OCI-LY7 (cell line): Measurements from ENCODE around the gene SMTNL2. TPM values are rescaled to one million over a fixed set of nuclear protein-coding genes. Genes with fewer than 3 reads are reported as not detected.

Experiments used
- BruUV-seq: library from RNA; stranded (reverse); fragments of 400-500 nt; replicated peaks from 2 replicates; lab custom pipeline; 2021; lab: Mats Ljungman, UMichigan
- CTCF ChIA-PET: fragments of 300-600 bp; sonication (Branson Sonifier 250); formaldehyde crosslinking; loops from one replicate; lab custom pipeline; 2022; ENCODE audit warnings: antibody characterized with exemption; ENCODE audit not compliant: unreplicated experiment; lab: Charles Lee
- POLR2A ChIA-PET: fragments of 300-600 bp; sonication (Branson Sonifier 250); formaldehyde crosslinking; loops from one replicate; lab custom pipeline; 2022; ENCODE audit warnings: antibody characterized with exemption; lab: Charles Lee
- DNase-seq: peaks from one replicate; pipeline ENCODE4 v3.0.0-alpha.2; 2015; ENCODE audit warnings: low spot score
- H2AFZ ChIP-seq: fragments of 200-600 bp; sonication (generic), shearing (Covaris generic); 2 replicates; pipeline ENCODE4 v1.6.1; 2014; ENCODE audit warnings: mild to moderate bottlenecking, antibody characterized with exemption, low read length, moderate library complexity
- H3K27ac ChIP-seq: fragments of 200-600 bp; sonication (generic); 2 replicates; pipeline ENCODE4 v1.5.1; 2014; ENCODE audit warnings: mixed run types, low read depth, mild to moderate bottlenecking, moderate library complexity, low read length, inconsistent platforms; ENCODE audit not compliant: poor library complexity, severe bottlenecking
- H3K36me3 ChIP-seq: fragments of 200-600 bp; sonication (generic); 2 replicates; pipeline ENCODE4 v1.6.1; 2014; ENCODE audit warnings: mild to moderate bottlenecking, antibody characterized with exemption, low read length, moderate library complexity, mixed read lengths; ENCODE audit not compliant: insufficient read depth
- H3K4me1 ChIP-seq: fragments of 200-600 bp; sonication (generic); 2 replicates; pipeline ENCODE4 v1.5.1; 2014; ENCODE audit warnings: mild to moderate bottlenecking, low read length; ENCODE audit not compliant: insufficient read depth, poor library complexity, severe bottlenecking
- H3K4me2 ChIP-seq: fragments of 200-600 bp; sonication (generic); 2 replicates; pipeline ENCODE4 v1.6.1; 2014; ENCODE audit warnings: mild to moderate bottlenecking, low read length
- H3K4me3 ChIP-seq: fragments of 200-600 bp; sonication (generic); 2 replicates; pipeline ENCODE4 v1.5.1; 2014; ENCODE audit warnings: mild to moderate bottlenecking, low read depth, low read length; ENCODE audit not compliant: poor library complexity, severe bottlenecking
- H3K79me2 ChIP-seq: fragments of 200-600 bp; sonication (generic); 2 replicates; pipeline ENCODE4 v1.6.1; 2016; ENCODE audit warnings: low read depth, mild to moderate bottlenecking, low read length, moderate library complexity, mixed read lengths; ENCODE audit not compliant: insufficient read depth
- H3K9me2 ChIP-seq: fragments of 200-600 bp; sonication (generic); 2 replicates; pipeline ENCODE4 v1.6.1; 2016; ENCODE audit warnings: mild to moderate bottlenecking, low read length, mixed read lengths; ENCODE audit not compliant: insufficient read depth
- H3K9me3 ChIP-seq: fragments of 200-600 bp; sonication (generic); 2 replicates; pipeline ENCODE4 v1.6.1; 2014; ENCODE audit warnings: mild to moderate bottlenecking, mixed run types, low read length, mixed read lengths
- H4K20me1 ChIP-seq: fragments of 200-600 bp; sonication (generic); 2 replicates; pipeline ENCODE4 v1.6.1; 2014; ENCODE audit warnings: mild to moderate bottlenecking, antibody characterized with exemption, low read length, moderate library complexity, mixed read lengths; ENCODE audit not compliant: insufficient read depth
- CTCF ChIP-seq: fragments of 200-600 bp; sonication (generic); conservative IDR thresholded peaks from 2 replicates; pipeline ENCODE4 v1.5.1; 2014; ENCODE audit warnings: mild to moderate bottlenecking, antibody characterized with exemption, low read length, moderate library complexity, mixed read lengths
- EZH2phosphoT487 ChIP-seq: fragments of 200-600 bp; sonication (generic); IDR thresholded peaks from 2 replicates; pipeline ENCODE4 v1.6.1; 2018; ENCODE audit warnings: low read depth, borderline replicate concordance, mild to moderate bottlenecking, mixed run types, antibody characterized with exemption, low read length, moderate library complexity, mixed read lengths
- intact Hi-C: fragments of 100-400 bp; cut with micrococcal nuclease; formaldehyde crosslinking; loops from one replicate; pipeline ENCODE4 v1.10.0; 2022; ENCODE audit not compliant: unreplicated experiment
- total RNA-seq, 2 experiments: library from RNA; depleted of rRNA in 1 of 2; stranded (reverse); fragments of >200 nt in 1 of 2; shearing (Covaris generic) in 1 of 2; gene quantifications; 2 replicates each; pipeline ENCODE4 v1.2.3, GENCODE V29; 2014 to 2022

Gene SMTNL2
- total RNA-seq, 2 experiments from 2014 or later: not detected

- intact Hi-C loops: no loop called here
- no peaks in the 10 kb centered on the region for H3K79me2 ChIP-seq
- BruUV-seq: no TSS peak
- no peaks in the 10 kb centered on the region for H3K36me3 ChIP-seq
- peaks cover 6% of the 10 kb centered on the region for H3K4me1 ChIP-seq
- H3K9me3 ChIP-seq: no peaks in the 10 kb centered on the region
- no peak overlapping the region for H3K4me2 ChIP-seq
- no peaks in the 10 kb centered on the region for H4K20me1 ChIP-seq
- ChIA-PET POLR2A (no interaction called here), CTCF (no interaction called here)
- H3K27ac ChIP-seq: no peak overlapping the region
- no peaks in the 10 kb centered on the region for H3K9me2 ChIP-seq
- no peak for DNase-seq
- TF ChIP-seq CTCF (no peak), EZH2phosphoT487 (no peak)
- H2AFZ ChIP-seq: no peak overlapping the region
- H3K4me3 ChIP-seq: no peak overlapping the region
Observed at GRCh38 chr17:4573669-4574068, 10.7 kb upstream of the SMTNL2 start.

GRCh38 chr17:4574448-4575045 is 9.8 kb upstream of the SMTNL2 start:
- H3K79me2 ChIP-seq: no peaks in the 10 kb centered on the region
- ChIA-PET POLR2A (no interaction called here), CTCF (no interaction called here)
- peaks cover 4% of the 10 kb centered on the region for H3K4me1 ChIP-seq
- intact Hi-C loops: no loop called here
- no peak overlapping the region for H2AFZ ChIP-seq
- no peaks in the 10 kb centered on the region for H3K9me2 ChIP-seq
- no peak for TF ChIP-seq CTCF
- TF ChIP-seq EZH2phosphoT487: no peak
- no peak overlapping the region for H3K27ac ChIP-seq
- H3K4me3 ChIP-seq: no peak overlapping the region
- no peaks in the 10 kb centered on the region for H3K36me3 ChIP-seq
- H3K4me2 ChIP-seq: no peak overlapping the region
- no peaks in the 10 kb centered on the region for H4K20me1 ChIP-seq
- no peak for DNase-seq
- no peaks in the 10 kb centered on the region for H3K9me3 ChIP-seq
- BruUV-seq: no TSS peak

GRCh38 chr17:4576161-4576558 is 8.2 kb upstream of the SMTNL2 start:
- POLR2A ChIA-PET: interaction anchor here (0.6 kb wide), 1 partner anchor 341 kb away, joined by 3 read pairs; no protein-coding TSS in a partner anchor
- no peak overlapping the region for H3K4me2 ChIP-seq
- intact Hi-C loops: no loop called here

More at GRCh38 chr17:4576161-4576558, 8.2 kb upstream of the SMTNL2 start:
- Histone ChIP-seq H3K36me3 (no peaks in the 10 kb centered on the region), H3K4me1 (no peaks in the 10 kb centered on the region), H3K27ac (no peak overlapping the region), H2AFZ (no peak overlapping the region), H3K9me3 (no peaks in the 10 kb centered on the region), H3K9me2 (no peaks in the 10 kb centered on the region), H3K4me3 (no peak overlapping the region), H4K20me1 (no peaks in the 10 kb centered on the region), H3K79me2 (no peaks in the 10 kb centered on the region)
- no peak for DNase-seq
- no peak for TF ChIP-seq CTCF
- TF ChIP-seq EZH2phosphoT487: no peak
- CTCF ChIA-PET: no interaction called here
- no TSS peak for BruUV-seq
